ENCODE results near the gene CSNK1G1.

The CSNK1G1 gene

DNA sequence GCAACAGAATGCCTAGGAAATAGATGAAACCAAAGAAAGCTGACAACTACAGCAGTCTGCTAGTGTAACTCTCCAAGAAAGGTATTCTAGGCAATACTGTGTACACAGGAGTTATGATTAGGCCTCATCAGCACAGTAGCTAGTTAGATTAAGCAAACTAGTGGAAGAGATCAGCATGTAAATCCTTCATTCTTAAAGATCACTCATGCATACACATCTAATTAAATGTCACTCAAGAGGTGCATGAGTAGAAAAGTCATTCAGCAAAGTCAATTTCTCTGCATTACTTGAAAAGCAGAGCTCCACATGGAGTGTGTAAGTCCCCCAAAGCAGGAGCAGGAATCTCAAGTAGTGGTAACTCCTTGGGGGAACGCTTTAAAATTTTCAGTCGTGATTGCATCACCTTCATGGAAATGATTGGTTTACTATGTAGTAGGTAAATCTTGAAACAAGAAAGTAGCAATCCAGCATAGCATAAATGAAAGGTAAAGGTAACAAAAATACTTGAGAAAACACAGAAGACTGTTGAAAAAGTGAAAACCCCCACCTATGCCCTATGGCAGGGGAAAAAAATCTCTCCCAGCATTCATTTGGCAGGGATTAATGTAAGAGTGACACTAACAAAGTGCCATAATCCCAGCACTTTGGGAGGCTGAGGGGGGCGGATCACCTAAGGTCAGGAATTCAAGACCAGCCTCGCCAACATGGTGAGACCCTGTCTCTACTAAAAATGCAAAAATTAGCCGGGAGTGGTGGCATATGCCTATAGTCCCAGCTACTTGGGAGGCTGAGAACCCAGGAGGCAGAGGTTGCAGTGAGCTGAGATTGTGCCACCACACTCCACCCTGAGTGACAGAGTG is 163.8 kb downstream of the CSNK1G1 start:
- DNase-seq (ENCODE audit: low read depth in 2 of 2): no peak

DNA sequence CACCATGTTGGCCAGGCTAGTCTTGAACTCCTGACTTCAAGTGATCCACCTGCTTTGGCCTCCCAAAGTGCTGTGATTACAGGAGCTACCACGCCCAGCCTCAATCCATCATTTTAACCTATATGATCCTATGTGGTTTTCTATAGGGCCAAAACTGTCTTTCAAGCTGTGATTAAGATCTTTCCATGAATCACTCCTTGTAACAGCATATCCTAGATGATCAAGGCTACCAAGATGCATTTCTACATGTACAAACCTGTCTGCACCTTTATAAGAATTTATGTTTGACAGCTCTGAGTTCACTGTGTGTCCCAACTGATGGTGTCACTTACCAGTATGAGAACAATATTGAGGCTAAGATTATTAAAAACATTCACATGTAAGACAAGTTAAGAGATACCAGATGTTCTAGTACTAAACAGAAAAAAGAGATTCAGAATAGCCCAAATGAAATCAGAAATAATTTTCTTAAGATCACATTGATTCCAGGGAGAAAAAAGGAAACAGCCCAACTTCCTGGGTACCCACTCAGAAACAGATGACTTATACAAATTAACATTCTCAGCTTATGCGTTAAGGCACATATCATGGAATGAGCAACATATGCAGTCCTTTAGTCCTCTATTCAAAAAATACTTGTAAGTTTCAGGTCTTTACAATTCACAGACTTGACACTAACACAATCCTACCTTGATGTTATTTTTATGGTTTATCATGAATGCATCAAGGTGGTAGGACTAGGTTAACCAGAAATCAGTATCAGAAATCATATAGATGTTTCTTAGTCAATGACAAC is 168.4 kb downstream of the CSNK1G1 start:
- DNase-seq (ENCODE audit: low read depth in 2 of 2): no peak

DNA sequence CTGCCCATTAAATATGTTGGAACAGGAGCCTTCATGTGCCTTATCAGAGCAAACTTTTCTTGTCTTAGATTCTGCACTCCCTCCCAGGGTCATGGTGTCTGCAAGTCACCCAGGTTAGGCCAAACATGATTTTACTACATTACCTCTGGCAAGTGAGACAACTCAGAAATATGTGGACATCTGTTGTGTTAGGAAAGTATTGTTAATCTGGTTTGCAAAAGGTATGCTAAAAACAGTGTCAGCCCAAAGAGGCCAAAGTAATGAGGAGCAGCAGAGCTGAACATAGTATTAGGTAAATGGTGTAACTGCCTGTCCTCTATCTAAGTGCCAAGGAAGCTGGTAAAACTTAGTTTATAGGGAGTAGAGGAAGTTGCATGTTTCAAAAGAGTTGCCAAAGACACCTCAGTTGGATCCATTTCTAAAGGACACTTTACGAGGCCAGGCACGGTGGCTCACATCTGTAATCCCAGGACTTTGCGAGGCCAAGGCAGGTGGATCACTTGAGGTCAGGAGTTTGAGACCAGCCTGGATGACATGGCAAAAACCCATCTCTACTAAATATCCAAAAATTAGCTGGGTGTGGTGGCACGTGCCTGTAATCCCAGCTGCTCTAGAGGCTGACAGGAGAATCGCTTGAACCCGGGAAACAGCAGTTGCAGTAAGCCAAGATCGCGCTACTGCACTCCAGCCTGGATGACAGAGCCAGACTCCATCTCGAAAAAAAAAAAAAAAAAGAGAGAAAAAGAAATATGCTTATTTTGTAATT is 170.6 kb downstream of the CSNK1G1 start:
- no peak for DNase-seq (ENCODE audit: low read depth in 2 of 2)

DNA sequence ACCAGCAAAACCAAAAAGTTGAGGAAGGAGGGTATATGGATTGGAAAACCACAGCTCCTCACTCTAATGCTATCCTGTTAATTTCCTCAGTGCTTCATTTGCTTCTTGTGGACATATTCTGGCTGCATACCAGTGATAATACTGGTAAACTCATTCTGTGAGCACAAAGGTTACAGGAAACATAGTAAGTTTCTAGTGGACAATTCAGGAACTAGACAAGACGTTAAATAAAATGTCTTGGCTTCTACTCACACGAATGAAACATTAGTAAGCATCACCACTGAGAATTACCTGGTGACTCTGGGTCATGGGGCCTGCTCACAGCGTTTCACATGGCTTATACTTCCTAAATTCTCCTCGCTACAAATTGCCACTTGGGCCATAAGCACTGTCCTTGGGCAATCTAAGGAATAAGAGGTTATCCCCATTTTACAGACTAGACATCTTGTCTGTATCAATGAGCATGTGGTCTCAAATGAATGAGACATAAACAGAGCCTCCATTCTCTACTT is 173.1 kb downstream of the CSNK1G1 start:
- DNase-seq (ENCODE audit: low read depth in 2 of 2): no peak

DNA sequence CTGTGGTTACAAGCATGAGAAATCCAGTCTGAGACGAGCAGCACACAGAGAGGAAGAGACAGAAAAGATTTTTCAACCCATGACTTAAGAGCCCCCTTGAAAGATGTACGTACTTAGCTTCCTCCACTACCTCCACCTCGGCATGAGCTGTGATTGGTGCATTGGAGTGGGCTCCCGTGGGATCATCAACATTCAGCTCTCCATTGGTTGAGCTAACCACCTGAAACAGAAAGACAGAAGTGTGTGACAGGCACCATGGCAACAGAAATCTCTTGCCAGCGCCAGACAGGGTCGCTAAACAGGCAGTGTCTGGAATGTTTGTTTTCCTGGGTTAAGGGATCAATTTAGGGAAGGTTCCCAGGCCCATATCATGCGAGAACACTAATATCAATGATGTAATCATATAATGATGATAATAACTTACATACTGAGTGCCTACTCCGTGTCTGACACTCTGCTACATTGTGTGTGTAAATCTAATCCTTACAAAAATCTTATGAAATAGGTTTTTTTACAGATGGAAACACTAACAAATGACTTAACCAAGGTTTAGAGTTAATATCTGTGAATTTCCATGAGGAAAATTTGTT is 175.6 kb downstream of the CSNK1G1 start:
- DNase-seq (ENCODE audit: low read depth in 2 of 2): no peak

DNA sequence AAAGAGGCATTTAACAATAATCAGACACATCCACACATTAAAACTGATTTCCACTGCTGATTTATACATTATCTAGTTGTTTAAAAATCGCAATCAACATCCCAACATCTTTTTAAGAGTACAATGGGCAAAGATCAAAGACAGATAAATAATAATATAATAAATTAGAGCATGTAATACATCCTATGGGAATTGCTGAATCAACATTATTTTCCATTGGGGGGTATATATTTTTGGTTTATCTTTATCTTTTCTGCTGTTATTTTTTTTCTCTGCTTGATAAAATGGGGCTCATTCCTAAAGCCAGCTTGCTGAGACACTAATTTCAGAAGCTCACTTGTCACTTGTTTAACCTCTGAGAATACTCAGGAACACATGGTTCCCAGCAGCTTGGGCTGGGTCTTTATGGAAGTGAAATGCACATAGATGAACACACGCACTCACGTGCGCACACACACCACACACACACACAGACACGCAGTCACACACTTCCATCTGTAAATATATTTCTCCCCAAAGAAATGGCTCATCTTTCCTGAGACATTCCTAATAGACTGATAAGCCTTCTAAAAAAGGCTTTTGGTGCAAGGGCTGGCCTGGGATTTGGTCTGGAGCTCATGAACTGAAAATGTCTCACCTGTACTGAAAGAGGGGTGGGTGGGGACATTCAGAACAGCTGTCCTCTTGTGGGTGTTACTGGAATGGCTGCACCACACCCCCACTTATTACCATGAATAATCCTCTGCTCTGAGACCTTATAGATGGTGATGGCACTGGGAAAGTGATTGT is 189.7 kb downstream of the CSNK1G1 start:
- DNase-seq (ENCODE audit: low read depth in 2 of 2): no peak

DNA sequence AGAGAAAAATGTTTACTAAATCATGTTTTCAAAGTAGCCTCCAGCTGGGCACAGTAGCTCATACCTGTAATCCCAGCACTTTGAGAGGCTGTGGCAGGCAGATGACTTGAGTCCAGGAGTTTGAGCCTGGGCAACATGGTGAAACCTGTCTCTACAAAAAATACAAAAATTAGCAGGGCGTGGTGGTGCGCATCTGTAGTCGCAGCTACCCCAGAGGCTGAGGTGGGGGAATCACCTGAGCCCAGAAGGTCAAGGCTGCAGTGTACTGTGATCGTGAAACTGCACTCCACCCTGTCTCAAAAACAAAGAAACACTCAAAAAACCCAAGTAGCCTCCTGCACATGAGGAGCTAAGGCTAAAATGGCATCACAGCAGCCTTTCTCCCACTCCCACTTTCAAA is 191.5 kb downstream of the CSNK1G1 start:
- no peak for DNase-seq (ENCODE audit: low read depth in 2 of 2)

DNA sequence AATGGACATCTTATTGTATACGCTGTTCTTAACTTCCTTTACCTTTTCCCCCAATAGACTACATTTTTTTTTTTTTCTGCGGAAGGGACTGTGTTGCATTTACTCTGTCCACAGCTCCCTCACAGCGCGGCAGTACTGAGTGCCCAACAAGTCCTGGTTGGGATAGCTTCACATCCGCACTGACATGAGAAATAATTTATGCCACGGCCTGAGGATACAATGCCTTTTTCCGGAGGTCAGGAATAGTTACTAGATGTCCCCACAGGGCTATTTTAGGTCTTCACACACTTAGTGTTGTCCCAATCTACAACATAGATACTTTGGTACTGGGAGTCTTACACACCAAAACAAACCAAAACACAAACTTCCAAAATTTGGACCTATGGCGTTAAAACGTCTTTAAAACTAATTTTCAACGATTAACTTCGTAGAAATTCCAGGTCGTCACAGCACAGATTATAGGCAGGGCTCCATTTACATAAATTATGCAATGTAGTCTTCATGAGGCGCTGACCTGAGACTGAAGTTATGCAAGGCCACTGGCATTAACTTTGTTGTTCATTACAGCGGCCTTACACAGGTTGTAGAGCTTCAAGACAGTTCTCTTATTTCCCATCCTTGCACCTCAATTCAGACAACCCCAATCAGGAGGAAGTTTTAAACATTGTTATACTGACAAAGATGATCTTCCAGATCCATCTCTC is 192.2 kb downstream of the CSNK1G1 start:
- no peak for DNase-seq (ENCODE audit: low read depth in 2 of 2)

DNA sequence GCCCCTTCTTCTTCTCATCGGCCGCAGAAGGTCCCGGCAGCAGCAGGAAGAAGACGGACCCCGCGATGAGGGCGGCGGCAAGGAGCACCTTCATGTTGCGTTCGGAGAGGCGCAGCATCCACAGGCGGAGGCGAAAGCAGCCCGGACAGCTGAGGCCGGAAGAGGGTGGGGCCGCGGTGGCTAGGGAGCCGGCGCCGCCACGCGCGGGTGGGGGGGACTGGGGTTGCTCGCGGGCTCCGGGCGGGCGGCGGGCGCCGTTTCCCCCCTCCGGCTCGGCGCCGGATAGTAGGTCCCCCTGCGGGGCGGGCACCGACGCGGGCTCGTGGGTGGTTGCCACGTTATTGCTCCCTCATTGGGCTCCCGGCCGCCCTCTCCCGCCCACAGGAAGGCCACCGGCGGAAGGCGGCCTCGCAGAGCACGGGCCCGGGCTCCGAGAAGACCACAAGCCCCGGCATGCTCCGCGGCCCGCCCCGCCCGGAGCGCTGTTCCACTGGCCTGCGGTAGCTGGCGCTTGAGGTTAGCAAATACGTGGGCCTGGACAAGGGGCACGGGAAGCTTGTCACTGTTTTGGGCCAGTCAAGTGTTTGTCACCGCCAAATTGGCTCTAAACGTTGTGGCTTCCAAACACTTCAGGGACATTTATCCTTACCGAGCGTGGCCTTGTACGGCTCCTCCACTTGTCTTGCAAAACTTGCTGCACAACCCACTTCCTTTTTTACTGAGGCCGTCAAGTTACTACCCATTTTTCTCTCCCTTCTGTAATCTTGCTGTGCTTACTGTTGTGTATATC is 192.9 kb downstream of the CSNK1G1 start, which contains the start of gene PPIB:
Gene PPIB (minus strand): TSS at position 154 of the 790 bp plus-strand sequence. CDS start 36 bp downstream, at position 118.
- peak; percentile 95 to 97 for DNase-seq (ENCODE audit: low read depth in 2 of 2)

DNA sequence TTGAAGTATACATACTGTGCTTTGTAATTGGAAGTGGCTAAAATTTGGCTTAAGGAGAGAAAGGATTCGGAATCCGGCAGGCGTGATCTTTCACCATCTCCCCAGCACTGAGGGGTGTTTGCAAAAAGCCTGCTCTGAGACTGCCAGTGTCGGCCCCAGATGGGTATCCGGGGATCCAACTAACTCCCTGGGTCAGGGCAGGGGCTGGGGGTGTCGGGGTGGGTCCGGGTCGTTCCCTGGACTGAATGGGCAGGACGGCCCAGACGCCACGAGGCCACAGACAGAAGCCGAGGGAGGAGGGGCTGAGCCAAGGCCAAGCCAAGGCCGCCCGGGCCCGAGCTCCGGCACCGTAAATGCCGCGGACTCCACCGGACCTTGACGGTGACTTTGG is 193.5 kb downstream of the CSNK1G1 start:
- DNase-seq (ENCODE audit: low read depth in 2 of 2): no peak

DNA sequence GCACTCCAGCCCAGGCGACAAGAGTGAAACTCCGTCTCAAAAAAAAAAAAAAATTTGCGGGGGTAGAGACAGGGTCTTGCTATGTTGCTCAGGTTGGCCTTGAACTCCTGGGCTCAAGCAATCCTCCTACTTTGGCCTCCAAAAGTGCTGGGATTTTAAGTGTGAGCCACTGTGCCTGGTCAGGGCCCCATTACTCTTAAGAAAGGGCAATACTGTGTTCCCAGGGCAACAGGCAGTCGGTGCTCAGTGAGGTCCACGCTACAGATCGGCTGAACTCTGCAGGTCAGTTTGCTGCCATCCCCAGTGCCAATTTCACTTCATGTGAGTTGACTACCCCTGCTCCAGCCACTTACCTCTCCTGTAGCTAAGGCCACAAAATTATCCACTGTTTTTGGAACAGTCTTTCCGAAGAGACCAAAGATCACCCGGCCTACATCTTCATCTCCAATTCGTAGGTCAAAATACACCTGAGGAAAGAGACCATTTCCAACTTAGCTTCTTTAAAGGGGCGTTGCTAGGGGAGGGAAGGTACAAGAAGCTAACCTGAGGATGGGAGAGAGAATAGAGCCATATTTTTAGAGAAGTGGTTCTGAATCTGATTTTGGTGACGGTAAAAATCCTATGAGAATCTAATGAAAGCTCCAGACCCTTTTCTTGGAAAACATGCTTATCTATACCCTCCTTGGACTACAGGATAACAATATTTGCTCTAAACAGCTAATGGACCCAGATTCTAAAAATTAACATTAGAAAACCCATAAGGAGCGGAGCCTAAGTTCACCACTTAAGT is 194.1 kb downstream of the CSNK1G1 start:
- DNase-seq (ENCODE audit: low read depth in 2 of 2): no peak

DNA sequence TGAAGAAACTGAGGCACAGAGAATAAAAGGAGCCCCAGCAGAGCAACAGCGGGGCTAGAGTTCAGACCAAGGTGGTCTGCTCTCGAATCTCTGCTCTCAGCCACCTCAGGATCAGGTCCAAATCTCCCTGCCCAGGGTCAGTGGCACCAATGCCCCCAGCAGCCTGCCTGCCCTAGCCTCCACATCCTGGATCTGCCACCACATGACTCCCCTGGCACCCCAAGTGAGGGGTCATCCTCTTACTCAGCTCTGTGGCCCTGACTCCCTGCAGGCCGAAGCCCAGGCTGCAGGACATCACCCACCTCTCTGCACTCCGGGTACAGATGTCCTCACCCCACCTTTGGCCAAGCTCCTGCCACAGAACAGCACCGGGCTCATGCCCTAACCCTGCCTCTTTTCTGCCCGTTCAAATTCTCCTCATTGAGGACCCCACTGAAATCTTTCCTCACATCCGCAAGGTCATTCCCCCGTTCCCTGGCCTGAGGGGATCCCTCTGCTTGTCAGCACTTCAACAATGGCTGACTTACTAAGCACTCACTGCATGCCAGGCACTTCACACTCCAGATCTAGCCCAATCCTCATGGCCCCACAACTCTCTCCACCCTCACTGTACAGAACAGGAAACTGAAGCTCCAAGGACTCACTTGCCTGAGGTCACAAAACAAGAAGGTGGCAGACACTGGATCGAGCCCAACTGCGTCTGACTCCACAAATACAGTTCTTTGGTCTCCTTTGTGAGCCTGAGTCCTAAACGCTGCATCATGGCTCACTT is 197.4 kb downstream of the CSNK1G1 start:
- DNase-seq (ENCODE audit: low read depth in 2 of 2): no peak

DNA sequence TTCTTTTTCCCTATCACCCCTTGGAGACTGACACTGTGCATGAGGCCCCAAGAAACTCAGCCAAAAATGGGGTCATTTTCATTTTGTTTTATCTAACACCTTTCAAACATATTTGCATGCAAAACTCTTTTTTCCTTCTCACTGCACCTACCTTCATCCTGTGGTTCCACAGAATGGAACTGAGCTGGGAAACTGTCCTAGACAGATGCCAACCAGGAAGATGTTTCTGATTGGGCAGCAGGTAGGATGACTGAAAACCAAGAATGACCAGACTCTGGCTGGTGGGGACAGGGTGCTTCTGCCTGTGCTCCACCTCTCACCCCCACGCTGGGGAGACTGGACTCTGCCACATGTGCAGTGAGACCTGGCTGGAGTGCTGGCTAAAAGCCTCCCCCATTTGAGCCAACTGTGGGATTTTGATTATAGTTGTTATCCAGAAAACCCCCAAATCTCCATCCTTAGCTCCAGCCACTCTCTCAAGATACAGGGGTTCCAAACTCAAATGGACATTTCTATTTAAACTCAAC is 198.3 kb downstream of the CSNK1G1 start:
- no peak for DNase-seq (ENCODE audit: low read depth in 2 of 2)

DNA sequence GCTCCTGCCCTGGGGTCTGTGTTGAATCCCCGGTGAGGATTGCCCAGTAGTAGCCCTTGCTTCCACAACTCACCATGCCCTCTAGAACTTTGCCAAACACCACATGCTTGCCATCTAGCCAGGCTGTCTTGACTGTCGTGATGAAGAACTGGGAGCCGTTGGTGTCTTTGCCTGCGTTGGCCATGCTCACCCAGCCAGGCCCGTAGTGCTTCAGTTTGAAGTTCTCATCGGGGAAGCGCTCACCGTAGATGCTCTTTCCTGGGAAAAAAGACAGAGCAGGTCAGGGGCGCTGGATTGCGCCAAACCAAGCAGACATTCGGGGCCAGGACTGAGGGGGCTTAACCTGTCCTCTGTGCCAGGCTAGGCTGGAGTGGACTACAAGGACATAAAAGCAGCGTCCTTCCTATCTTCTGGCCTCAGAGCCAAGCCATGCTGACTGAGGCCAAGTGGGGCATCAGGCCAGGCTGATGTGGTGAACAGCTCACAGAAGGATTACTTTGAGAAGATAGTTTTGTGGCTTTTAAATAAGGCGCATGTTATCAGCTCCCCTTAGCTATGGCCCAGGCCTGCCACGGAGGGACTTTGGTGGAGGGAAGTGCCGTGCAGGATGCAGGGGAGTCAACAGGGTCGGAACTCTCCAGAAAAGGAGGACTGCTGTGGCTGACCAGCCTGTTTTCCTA is 199.2 kb downstream of the CSNK1G1 start:
- DNase-seq (ENCODE audit: low read depth in 2 of 2): no peak

DNA sequence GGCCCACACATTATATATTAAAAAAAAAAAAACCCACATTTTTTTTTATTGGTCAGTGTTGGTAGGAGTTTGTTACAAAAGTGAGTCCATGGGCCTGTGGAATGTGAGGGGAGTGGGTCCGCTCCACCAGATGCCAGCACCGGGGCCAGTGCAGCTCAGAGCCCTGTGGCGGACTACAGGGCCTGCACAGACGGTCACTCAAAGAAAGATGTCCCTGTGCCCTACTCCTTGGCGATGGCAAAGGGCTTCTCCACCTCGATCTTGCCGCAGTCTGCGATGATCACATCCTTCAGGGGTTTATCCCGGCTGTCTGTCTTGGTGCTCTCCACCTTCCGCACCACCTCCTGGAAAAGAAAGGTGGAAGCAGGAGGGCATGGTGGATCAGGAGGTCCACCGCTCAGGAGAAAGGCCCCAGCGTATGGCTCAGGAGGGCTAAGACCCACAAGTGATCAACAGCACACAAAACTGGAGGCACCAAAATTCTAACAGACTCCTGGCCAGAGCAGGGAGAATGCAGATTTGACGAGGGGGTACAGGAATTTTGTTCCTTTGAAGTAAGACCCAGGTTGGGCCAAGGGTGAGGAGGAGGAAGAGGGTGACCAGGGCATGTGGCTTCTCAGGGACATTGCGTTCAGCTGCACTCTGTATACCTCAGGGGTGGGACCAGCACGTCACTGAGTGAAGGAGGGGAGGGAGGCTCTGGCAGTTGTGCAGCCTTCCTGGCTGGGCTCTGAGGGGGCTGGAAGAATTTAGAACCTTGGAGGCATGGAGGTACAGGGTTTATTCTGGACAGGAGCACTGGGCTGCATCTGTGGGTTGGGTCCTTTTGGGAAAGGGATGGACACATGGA is 199.9 kb downstream of the CSNK1G1 start:
- no peak for DNase-seq (ENCODE audit: low read depth in 2 of 2)
